Liver (tissue), 9 donors: Measurements from ENCODE around the gene NUAK1. TPM values are rescaled to one million over a fixed set of nuclear protein-coding genes. Genes with fewer than 3 reads are reported as not detected.

Source experiments
- DNase-seq: peaks from one replicate; pipeline ENCODE4 v3.0.0-alpha.2; 2017; ENCODE audit warnings: low spot score
- H3K27ac ChIP-seq, 2 donors: one replicate each; pipeline ENCODE4 v1.7.0; 2013; ENCODE audit warnings: inconsistent platforms in 2 of 2, low read length in 2 of 2, control low read depth in 1 of 2, low read depth in 1 of 2, mild to moderate bottlenecking in 1 of 2
- H3K27me3 ChIP-seq, 4 donors: one replicate each; pipeline versions ENCODE4 v1.6.1 to v1.7.0; 2013; ENCODE audit warnings: low read length in 3 of 4, inconsistent platforms in 1 of 4, mild to moderate bottlenecking in 1 of 4, moderate library complexity in 1 of 4; ENCODE audit not compliant: control insufficient read depth in 4 of 4, insufficient read depth in 4 of 4
- H3K36me3 ChIP-seq, 4 donors: one replicate each; pipeline versions ENCODE4 v1.6.1 to v1.7.0; 2013; ENCODE audit warnings: low read length in 3 of 4, mild to moderate bottlenecking in 3 of 4, low read depth in 1 of 4, moderate library complexity in 1 of 4; ENCODE audit not compliant: control insufficient read depth in 4 of 4, insufficient read depth in 3 of 4
- H3K4me1 ChIP-seq, 4 donors: one replicate each; pipeline versions ENCODE4 v1.6.1 to v1.7.0; 2013; ENCODE audit warnings: low read length in 3 of 4, mild to moderate bottlenecking in 3 of 4, moderate library complexity in 1 of 4; ENCODE audit not compliant: control insufficient read depth in 4 of 4, insufficient read depth in 4 of 4
- H3K4me3 ChIP-seq, 3 donors: one replicate each; pipeline versions ENCODE4 v1.6.1 to v1.7.0; 2013; ENCODE audit warnings: low read length in 3 of 3, control low read depth in 1 of 3, low read depth in 1 of 3, mild to moderate bottlenecking in 1 of 3
- H3K9ac ChIP-seq, 2 donors: one replicate each; pipeline ENCODE4 v1.7.0; 2013; ENCODE audit warnings: low read length in 2 of 2, mild to moderate bottlenecking in 2 of 2, moderate library complexity in 2 of 2, control low read depth in 1 of 2, low read depth in 1 of 2
- H3K9me3 ChIP-seq, 4 donors: one replicate each; pipeline versions ENCODE4 v1.6.1 to v1.7.0; 2013; ENCODE audit warnings: low read length in 3 of 4; ENCODE audit not compliant: control insufficient read depth in 4 of 4
- ATF3 ChIP-seq: IDR thresholded peaks from 2 replicates; pipeline ENCODE4 v1.6.1; 2016; ENCODE audit warnings: antibody characterized with exemption
- CTCF ChIP-seq: fragments of 150-350 bp; IDR thresholded peaks from 2 replicates; pipeline ENCODE4 v1.5.1; 2017; ENCODE audit warnings: improper control_type of control experiment, low read depth, low read length; ENCODE audit not compliant: missing input control
- EGR1 ChIP-seq, 2 donors: IDR thresholded peaks; 2 replicates each; pipeline ENCODE4 v1.6.1; 2016 to 2018; ENCODE audit warnings: antibody characterized with exemption in 2 of 2, low read depth in 2 of 2
- FOXA1 ChIP-seq: IDR thresholded peaks from 2 replicates; pipeline ENCODE4 v1.6.1; 2016; ENCODE audit warnings: antibody characterized with exemption
- FOXA2 ChIP-seq: IDR thresholded peaks from 2 replicates; pipeline ENCODE4 v1.6.1; 2016; ENCODE audit warnings: antibody characterized with exemption
- HNF4A ChIP-seq, 2 donors: conservative IDR thresholded peaks; 2 replicates each; pipeline ENCODE4 v1.6.1; 2016; ENCODE audit warnings: antibody characterized with exemption in 2 of 2, mild to moderate bottlenecking in 2 of 2
- HNF4G ChIP-seq: IDR thresholded peaks from 2 replicates; pipeline ENCODE4 v1.6.1; 2016; ENCODE audit warnings: antibody characterized with exemption
- JUND ChIP-seq, 2 donors: IDR thresholded peaks; 2 replicates each; pipeline ENCODE4 v1.6.1; 2016; ENCODE audit warnings: antibody characterized with exemption in 2 of 2
- MAX ChIP-seq: IDR thresholded peaks from 2 replicates; pipeline ENCODE4 v1.6.1; 2016; ENCODE audit warnings: antibody characterized with exemption
- NR2F2 ChIP-seq: IDR thresholded peaks from 2 replicates; pipeline ENCODE4 v1.6.1; 2016; ENCODE audit warnings: antibody characterized with exemption
- RAD21 ChIP-seq, 2 donors: IDR thresholded peaks; 2 replicates each; pipeline ENCODE4 v1.6.1; 2016; ENCODE audit warnings: antibody characterized with exemption in 2 of 2, mild to moderate bottlenecking in 2 of 2
- REST ChIP-seq: IDR thresholded peaks from 2 replicates; pipeline ENCODE4 v1.6.1; 2016; ENCODE audit warnings: antibody characterized with exemption, mild to moderate bottlenecking
- RXRA ChIP-seq, 2 donors: IDR thresholded peaks; 2 replicates each; pipeline ENCODE4 v1.6.1; 2017 to 2018; ENCODE audit warnings: antibody characterized with exemption in 2 of 2, mild to moderate bottlenecking in 1 of 2
- SP1 ChIP-seq: IDR thresholded peaks from 2 replicates; pipeline ENCODE4 v1.6.1; 2018; ENCODE audit warnings: antibody characterized with exemption, mild to moderate bottlenecking
- TAF1 ChIP-seq: conservative IDR thresholded peaks from 2 replicates; pipeline ENCODE4 v1.6.1; 2016; ENCODE audit warnings: antibody characterized with exemption, mild to moderate bottlenecking
- ZBTB33 ChIP-seq: IDR thresholded peaks from 2 replicates; pipeline ENCODE4 v1.6.1; 2016; ENCODE audit warnings: antibody characterized with exemption
- WGBS: extraction: QIAGEN DNeasy Blood & Tissue Kit; methylation state at CpG from one replicate; pipeline ENCODE4 v1.1.7; 2013; 5-methylcytosine and 5-hydroxymethylcytosine counted together
- polyA plus RNA-seq, 2 donors: library from polyadenylated mRNA; stranded (reverse) in 1 of 2; unstranded in 1 of 2; fragments of 200-250 nt in 1 of 2; fragments of >200 nt in 1 of 2; fragmentation: Nextera tagmentation in 1 of 2; extraction: Ambion mirVana in 1 of 2; gene quantifications; one replicate each; pipeline versions ENCODE4 v1.2.1 to v1.2.3, GENCODE V29; 2013 to 2015
- total RNA-seq, 2 donors: library from RNA; depleted of rRNA; stranded (reverse); fragments of >200 nt; gene quantifications; one replicate each; pipeline ENCODE4 v1.2.3, GENCODE V29; 2014
- donor health status: healthy.
- donor health status: healthy.
- donor health status: healthy.
- donor health status: healthy.
- donor health status: healthy.

NUAK1 gene
- total and polyA plus RNA-seq, 4 donors = 2.5 to 9.3 (median 3.9) TPM

- Histone ChIP-seq H3K9ac (no peak overlapping the region), H3K27me3 (no peaks in the 10 kb centered on the region), H3K36me3 (no peaks in the 10 kb centered on the region), H3K4me3 (no peak overlapping the region), H3K9me3 (no peaks in the 10 kb centered on the region), H3K4me1 (peaks cover 0 to 10% (median 9%) of the 10 kb centered on the region in 4 donors), H3K27ac (no peak overlapping the region)
- TF ChIP-seq MAX (no peak), EGR1 (IDR thresholded peaks at IDR 0.05; ENCODE audit: low read depth in 2 of 2) (no peak), NR2F2 (no peak)
- no peak for DNase-seq
- whole genome bisulfite sequencing = 72% methylated on average over 4 of the region's 4 CpGs
These were observed 13.6 kb upstream of the NUAK1 start for GRCh38 chr12:106152334-106152733.

GRCh38 chr12:106150555-106150954, 11.8 kb upstream of the NUAK1 start:
- H3K9me3 ChIP-seq = no peaks in the 10 kb centered on the region
- TF ChIP-seq RAD21 (IDR thresholded peaks at IDR 0.05) (no peak), RXRA (IDR thresholded peaks at IDR 0.05) (no peak), CTCF (no peak), EGR1 (IDR thresholded peaks at IDR 0.05; ENCODE audit: low read depth in 2 of 2) (no peak), JUND (IDR thresholded peaks at IDR 0.05) (no peak), ZBTB33 (no peak), FOXA1 (no peak), HNF4G (no peak), HNF4A (conservative IDR thresholded peaks at IDR 0.05) (no peak), SP1 (no peak), REST (no peak), TAF1 (no peak), FOXA2 (no peak), ATF3 (no peak), NR2F2 (no peak)
- H3K9ac ChIP-seq = no peak overlapping the region
- H3K27ac ChIP-seq = no peak overlapping the region
- H3K36me3 ChIP-seq = no peaks in the 10 kb centered on the region
- DNase-seq = no peak
- H3K27me3 ChIP-seq = no peaks in the 10 kb centered on the region
- H3K4me1 ChIP-seq = peaks cover 0 to 21% (median 18%) of the 10 kb centered on the region in 4 donors
- 88% methylated on average over 5 of the region's 5 CpGs for WGBS
- no peak overlapping the region for H3K4me3 ChIP-seq
